ENCODE data around the gene SLC2A14.
"Not testable (repeated sequence)": the region's sequence is repeated elsewhere in the genome, so short reads cannot be mapped to it uniquely, and the experiment has no call there.

GRCh38 chr12:7902416-7902815, 29.7 kb upstream of the SLC2A14 start:
- not testable (repeated sequence) for TF ChIP-seq CTCF (IDR thresholded peaks at IDR 0.05); POLR2AphosphoS5 (IDR thresholded peaks at IDR 0.05; ENCODE audit: insufficient read depth in 1 of 2, low read depth in 1 of 2)
